DMS 273 (cell line): ENCODE data around the gene EID2.

Experiments used
- DNase-seq: peaks from one replicate; lab custom pipeline; 2025; ENCODE audit not compliant: unreplicated experiment; lab: John Stamatoyannopoulos, UW

Gene EID2

DNA sequence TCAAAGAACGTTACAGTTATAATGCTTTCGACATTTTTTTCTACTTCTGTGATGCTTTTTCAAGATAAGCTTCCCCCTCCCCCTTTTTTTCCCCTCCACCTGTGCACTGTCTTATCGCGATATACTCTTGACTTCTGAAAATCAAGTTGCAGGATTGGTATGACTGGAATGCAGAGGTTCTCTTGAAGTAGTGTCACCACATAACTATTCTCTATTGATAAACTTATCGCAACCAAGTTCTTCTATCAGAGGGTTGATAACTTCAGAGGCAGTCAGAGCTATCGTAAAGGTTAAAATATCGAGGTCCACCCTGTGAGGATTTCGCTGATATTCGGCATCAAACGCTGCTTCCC, 820 bp downstream of the EID2 start:
- DNase-seq, result no peak

DNA sequence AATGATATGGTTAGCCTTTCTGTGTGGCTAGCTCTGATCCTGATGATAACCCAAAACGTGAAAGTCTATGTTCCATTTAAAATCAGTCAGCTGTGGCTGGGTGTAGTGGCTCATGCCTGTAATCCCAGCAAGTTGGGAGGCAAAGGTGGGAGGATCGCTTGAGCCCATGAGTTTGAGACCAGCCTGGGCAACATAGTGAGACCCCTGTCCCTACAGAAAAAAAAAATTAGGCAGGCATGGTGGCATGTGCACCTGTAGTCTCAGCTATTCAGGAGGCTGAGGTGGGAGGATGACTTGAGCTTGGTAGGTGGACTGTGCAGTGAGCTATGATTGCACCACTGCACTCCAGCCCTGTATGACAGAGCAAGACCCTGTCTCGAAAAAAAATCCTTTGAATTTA, 6.2 kb downstream of the EID2 start:
- no peak for DNase-seq

DNA sequence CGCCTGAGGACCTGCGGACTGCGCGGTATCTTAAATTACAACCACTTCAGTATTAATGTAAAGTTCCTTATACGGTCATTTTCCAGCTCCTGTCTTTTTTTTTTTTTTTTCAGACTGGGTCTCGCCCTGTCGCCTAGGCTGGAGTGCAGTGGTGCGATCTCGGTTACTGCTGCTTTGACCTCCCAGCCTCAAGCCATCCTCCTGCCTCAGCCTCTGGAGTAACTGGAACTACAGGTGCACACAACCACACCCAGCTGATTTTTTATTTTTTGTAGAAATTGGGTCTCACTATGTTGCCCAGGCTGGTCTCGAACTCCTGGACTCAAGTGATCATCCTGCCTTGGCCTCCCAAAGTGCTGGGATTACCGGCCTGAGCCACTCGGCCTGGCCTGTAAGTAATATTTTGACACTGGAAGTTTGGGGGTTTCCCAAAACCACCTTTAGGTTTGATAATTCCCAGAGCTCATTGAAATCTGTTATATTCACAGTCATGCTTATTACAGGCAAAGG, 6.9 kb downstream of the EID2 start:
- DNase-seq, result no peak

DNA sequence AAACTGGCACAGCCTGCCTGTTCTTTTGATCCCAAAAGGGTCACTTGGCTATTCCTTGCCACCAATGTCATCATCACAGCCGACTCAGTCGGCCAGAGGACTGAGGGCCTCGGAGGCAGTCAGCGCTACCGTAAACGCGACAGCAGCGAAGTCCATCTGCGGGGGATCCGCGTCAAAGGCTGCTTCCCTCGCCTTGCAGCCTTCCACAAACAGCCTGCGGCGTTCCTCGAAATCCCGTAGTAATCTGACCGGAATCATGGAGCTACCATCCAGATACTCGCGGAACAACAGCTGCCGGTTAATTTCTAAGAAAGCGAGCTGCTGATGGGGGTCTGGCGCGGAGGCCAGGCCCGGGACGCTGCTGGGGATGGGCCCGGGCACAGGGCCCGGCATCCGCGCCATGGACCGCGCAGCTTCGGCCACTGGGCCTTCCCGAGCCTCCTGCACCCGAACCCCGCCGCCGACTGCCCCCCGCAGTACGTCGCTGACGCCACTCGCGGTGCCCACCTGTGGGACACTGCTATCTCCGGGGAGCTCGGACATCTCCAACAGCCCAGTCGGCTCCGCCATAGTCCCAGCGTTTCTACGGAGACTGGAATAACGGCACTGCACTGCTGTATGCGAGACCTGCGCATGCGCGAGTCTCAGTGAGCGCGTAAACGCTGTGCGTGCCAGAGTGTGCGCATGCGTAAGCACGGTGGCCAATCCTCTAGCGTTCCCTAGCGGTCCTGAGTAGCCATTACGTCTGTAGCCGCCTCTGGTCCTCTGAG, 7.5 kb downstream of the EID2 start, which contains the start of gene EID2B:
TSS of gene EID2B (minus strand) at position 620 of the 770 bp plus-strand sequence. CDS start at position 570, 50 bp downstream.
- peak; percentile 99 for DNase-seq

DNA sequence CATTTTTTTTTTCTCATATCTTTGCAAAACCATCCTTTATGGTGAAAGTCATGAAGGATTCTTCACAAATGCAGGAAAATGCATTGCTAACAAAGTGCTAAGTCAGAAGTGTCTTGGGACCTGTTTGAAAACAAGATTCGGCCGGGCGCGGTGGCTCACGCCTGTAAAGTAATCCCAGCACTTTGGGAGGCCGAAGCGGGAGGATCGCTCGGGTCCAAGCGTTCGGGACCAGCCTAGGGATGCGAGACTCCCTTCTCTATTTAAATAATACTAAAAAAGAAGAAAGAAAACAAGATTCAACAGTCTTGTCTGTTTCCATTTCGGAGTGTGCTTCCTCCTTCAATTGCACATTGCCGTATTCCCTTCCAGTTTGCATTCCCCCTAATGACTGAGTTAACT, 8.1 kb downstream of the EID2 start:
- no peak for DNase-seq

DNA sequence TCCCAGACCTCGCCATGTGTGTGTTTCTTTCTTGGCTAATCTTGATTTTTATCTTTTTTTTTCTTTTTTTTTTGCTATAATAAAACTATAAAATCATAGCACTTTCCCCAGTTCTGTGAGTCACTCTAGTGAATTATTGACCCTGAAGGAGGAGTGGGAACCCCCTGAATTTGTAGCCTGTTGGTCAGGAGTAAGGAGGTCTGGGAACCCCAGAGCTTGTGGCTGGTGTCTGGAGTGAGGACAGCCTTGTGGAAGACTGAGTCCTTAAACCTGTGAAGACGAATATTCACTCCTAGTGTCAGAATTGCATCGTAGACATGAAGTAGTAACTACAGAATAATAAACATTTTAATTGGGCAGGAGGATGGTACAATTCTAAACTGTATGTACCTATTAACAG, 14.8 kb downstream of the EID2 start:
- no peak for DNase-seq

- peak; percentile 75 for DNase-seq
Measured at GRCh38 chr19:39524495-39524894, 15.5 kb downstream of the EID2 start.

DNA sequence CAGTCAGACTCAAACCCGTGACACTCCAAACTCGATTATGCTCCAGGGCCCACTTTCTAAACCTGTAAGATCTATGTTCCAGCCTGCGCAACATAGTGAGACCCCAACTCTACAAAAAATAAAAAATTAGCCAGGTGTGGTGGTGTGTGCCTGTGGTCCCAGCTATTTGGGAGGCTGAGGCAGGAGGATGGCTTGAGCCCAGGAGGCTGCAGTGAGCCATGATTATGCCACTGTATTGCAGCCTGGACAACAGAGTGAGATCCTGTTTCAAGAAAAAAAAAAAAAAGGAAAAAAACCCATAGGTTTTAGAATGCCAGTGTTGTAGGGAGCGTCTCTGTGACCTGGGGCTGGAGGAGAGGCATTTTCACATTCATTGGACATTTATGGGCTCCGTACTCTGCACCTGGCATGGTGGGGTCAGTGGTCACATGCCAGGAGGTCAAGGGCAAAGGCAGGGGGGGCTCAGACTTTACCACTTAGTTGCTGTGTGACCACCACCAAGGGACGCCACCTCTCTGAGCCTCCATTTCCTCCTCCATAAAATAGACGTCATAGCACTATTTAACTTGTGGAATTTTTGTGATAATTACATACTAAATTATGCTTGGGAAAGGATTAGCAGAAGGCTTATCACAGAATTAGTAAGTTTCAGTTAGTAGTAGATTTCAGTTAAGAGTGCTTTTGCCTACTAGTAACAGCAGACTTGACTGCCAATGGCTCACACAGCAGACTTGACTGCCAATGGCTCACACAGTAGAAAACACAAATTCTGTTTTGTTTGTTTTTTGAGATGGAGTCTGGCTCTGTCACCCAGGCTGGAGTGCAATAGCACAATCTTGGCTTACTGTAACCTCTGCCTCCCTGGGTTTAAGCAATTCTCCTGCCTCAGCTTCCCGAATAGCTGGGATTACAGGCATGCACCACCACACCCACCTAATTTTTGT, 19.1 kb downstream of the EID2 start:
- no peak for DNase-seq

GRCh38 chr19:39518975-39519374, 21.0 kb downstream of the EID2 start:
- no peak for DNase-seq

GRCh38 chr19:39518458-39518857, 21.5 kb downstream of the EID2 start:
- no peak for DNase-seq

DNA sequence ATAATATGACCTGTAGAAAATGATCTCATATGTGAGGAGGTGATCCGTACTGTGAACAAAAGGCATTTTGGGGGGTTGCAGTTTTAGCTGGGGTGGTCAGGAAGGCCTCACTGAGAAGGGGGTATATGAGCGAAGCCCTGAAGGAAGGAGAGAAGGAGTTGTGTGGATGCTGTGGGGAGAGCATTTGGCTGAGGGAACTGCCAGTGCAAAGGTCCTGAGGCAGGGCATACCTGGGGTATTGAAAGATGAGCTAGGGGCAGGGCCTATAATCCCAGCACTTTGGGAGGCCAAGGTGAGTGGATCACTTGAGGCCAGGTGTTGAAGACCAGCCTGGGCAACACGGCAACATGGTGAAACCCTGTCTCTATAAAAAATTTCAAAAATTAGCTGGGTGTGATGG, 22.5 kb downstream of the EID2 start:
- DNase-seq, result no peak

- DNase-seq, result no peak
Measured at GRCh38 chr19:39516270-39516669, 23.7 kb downstream of the EID2 start.

DNA sequence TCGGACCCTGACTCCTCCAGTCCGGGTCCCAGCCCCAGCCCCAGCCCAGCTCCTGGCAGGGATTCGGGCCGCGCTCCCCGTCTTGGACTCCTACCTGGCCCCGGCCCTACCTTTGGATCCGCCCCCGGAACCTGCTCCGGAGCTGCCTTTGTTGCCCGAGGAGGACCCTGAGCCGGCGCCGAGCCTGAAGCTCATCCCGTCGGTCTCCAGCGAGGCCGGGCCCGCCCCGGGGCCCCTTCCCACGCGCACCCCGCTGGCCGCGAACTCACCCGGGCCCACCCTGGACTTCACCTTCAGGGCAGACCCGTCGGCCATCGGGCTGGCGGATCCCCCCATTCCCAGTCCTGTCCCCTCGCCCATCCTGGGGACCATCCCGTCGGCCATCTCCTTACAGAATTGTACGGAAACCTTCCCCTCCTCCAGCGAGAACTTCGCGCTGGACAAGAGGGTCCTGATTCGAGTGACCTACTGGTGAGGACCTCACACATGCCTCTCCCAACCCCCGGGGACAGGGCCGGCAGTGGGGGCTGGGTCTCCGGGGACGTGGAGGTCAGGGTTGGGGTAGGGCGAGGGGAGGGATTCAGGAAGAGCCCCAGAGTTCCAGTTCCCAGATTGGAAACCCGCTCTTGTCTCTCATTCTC, 24.3 kb downstream of the EID2 start:
- DNase-seq, result no peak

GRCh38 chr19:39514840-39515550, 25.0 kb downstream of the EID2 start, which contains the start of gene SELENOV:
SELENOV (plus strand) TSS chr19:39515139; CDS start chr19:39515213, 74 bp downstream.
- peak; percentile 76 for DNase-seq

GRCh38 chr19:39512988-39513387, 27.0 kb downstream of the EID2 start:
- DNase-seq, result peak; percentile 27

DNA sequence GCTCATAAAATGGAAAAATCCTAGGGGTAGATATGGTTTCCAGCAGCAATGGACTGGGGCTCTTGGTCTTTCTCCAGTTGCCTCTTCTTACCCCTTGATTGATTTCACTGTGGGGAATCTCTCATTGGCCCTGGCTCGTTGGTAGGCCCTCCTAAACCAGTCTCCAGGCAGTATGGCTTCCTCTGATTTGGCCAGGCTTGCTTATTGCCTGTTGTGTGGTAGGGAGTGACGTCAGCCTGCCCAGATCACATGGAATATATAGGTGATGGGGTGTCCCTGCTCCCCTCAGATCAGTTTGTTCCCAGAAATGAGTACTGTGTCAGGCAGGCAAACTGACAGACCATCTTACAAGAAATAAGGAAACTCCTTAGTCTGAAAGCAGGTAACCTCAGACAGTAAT, 30.7 kb downstream of the EID2 start:
- DNase-seq, result no peak

- no peak for DNase-seq
Measured at GRCh38 chr19:39508629-39509028, 31.3 kb downstream of the EID2 start.

- DNase-seq, result no peak
Measured at GRCh38 chr19:39507715-39508364, 32.1 kb downstream of the EID2 start.

DNA sequence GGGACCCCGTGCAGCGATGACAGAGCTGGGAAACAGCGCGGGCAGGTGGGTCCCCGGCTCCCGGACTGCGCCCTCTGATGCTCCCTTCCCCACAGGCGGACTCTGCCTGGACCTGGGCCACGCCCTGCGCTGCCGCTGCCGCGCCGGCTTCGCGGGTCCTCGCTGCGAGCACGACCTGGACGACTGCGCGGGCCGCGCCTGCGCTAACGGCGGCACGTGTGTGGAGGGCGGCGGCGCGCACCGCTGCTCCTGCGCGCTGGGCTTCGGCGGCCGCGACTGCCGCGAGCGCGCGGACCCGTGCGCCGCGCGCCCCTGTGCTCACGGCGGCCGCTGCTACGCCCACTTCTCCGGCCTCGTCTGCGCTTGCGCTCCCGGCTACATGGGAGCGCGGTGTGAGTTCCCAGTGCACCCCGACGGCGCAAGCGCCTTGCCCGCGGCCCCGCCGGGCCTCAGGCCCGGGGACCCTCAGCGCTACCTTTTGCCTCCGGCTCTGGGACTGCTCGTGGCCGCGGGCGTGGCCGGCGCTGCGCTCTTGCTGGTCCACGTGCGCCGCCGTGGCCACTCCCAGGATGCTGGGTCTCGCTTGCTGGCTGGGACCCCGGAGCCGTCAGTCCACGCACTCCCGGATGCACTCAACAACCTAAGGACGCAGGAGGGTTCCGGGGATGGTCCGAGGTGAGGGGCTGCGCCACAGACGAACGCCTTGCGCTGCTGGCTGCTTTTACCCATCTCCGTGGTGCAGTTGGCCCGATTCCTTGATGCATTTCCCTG, 32.8 kb downstream of the EID2 start:
- peak; percentile 96 for DNase-seq
